Muscle of back (tissue), 11 donors: ENCODE results near the gene SLC22A16. TPM values are rescaled to one million over a fixed set of nuclear protein-coding genes. Genes with fewer than 3 reads are reported as not detected.
A peak's percentile ranks its signal among the peaks of the same experiment; 100 is the strongest.
"Not testable (repeated sequence)": the region's sequence is repeated elsewhere in the genome, so short reads cannot be mapped to it uniquely, and the experiment has no call there.

Source experiments
- DNase-seq, 3 donors: peaks; one replicate each; pipeline versions ENCODE4 v3.0.0 to v3.0.0-alpha.2; 2013
- polyA plus RNA-seq, 10 donors: library from polyadenylated mRNA; unstranded; fragments of 120-200 nt; gene quantifications; one replicate each; pipeline ENCODE4 v1.2.1, GENCODE V29; 2013; ENCODE audit not compliant: insufficient read length in 10 of 10

Gene SLC22A16
- polyA plus RNA-seq, 10 donors = 0.11 to 0.59 (median 0.43) TPM; not detected in 3

DNA sequence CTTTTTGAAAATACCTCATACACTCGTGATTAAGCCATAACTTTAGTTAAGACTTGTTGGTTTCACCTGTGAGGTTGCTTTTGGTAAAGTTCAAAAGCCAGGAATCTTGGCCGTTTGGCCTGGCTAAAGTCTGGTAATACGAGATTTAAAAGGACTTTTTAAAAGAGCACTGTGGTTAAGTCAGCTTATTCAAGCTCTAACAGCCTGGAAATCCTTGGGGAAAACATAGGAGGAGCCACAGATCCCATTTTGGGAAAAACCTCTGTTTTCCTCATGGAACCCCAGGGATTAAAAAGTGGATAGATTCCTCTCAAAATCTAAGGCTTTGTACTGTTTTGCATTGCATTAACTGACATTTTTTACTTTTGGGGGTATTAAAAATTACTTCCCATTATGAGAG, 13.7 kb upstream of the SLC22A16 start:
- no peak for DNase-seq

- DNase-seq = no peak
Measured at GRCh38 chr6:110488606-110489190, 12.3 kb upstream of the SLC22A16 start.

DNA sequence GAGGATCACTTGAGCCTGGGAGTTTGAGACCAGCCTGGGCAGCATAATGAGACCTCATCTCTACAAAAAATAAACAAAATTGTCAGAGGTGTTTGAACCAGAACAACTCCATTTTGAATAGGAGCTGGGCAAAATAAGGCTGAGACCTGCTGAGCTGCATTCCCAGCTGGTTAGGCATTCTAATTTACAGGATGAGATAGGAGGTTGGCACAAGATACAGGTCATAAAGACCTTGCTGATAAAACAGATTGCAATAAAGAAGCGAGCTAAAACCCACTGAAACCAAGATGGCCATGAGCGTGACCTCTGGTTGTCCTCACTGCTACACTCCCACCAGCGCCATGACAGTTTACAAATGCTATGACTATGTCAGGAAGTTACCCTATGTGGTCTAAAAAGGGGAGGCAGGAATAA, 11.6 kb upstream of the SLC22A16 start:
- DNase-seq = not testable (repeated sequence)

DNA sequence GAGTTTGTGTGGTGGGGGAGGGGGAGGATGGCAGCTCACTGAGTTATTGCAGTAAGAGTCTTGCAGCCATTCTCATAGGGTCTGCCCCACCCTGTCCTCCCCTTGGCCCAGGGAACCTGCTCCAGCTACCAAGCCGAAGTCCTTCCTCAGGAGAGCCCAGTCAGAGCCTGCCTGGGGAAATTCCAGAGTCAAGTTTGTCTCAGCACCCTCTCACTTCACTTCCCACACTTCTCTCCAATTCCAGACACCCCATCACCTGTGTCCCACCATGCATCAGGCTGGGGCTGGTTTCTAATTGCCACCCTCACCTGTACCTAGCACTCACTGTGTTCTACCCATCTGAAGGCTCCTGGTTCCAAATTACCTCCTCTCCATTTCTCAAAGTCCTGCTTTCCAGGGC, 10.3 kb upstream of the SLC22A16 start:
- no peak for DNase-seq

DNA sequence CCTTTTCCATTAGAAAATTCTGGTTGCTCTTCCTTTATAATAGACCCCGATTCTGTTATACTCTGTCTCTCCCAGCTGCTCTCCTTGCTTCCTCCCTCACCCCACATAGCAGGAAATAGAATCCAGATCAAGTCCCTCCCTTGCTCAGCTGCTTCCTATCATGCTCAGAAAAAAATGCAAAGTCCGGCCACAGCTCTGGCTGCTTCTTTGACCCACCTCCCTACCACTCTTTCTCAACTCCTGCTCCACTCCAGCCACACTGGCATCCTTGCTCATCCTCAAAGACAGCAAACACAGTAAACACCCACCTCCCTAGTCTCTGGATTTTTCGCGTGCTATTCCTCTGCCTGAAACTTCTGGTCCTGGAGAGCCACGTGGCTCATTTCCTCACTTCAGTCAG, 9.1 kb upstream of the SLC22A16 start:
- DNase-seq = no peak

GRCh38 chr6:110484321-110484720, 7.9 kb upstream of the SLC22A16 start:
- no peak for DNase-seq

DNA sequence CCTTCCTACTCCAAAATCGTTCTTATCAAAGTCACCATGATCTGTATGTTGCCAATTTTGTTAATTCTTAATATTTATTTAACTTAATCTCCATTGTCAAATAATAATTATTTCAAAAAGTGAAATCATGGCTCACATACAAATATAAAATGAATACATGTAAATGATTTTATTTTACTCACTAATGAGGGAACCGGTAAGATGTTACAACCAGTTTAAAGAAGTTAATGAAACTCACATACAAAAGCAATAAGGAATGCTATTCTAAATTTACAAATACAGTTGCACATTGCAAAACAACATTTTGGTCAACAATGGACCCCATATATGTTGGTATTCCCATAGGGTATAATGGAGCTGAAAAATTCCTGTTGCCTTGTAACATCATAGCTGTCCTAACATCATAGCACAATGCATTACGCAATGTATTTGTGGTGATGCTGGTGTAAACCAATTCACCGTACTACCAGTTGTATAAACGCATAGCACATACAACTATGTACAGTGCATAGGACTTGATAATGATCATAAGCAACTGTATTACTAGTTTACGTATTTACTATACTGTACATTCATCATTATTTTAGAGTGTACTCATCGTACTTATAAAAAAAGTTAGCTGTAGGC, 6.5 kb upstream of the SLC22A16 start:
- no peak for DNase-seq

DNA sequence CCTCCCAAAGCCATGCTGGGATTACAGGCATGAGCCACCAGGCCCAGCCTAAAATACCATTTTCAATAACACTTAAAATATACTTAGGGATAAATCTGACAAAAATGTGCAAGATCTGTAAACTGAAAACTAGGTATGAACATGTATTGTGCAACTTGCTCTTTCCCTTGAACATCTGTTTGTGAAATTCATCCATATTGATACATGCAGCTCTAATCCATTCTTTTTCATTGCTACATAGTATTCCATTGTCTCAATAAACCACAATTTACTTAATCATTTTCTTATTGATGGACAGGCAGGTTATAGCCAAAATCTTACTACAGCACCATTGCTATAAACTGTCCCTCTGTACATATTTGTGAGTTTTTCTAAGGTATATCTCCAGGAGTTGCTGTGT, 4.7 kb upstream of the SLC22A16 start:
- no peak for DNase-seq

- peak in 2 of 3 donors; percentile 17 to 47 for DNase-seq
Measured at GRCh38 chr6:110475066-110475653, 1.3 kb downstream of the SLC22A16 start.

- no peak for DNase-seq
Measured at GRCh38 chr6:110474500-110474899, 1.9 kb downstream of the SLC22A16 start.

- DNase-seq = no peak
Measured at GRCh38 chr6:110472739-110473138, 3.7 kb downstream of the SLC22A16 start.

DNA sequence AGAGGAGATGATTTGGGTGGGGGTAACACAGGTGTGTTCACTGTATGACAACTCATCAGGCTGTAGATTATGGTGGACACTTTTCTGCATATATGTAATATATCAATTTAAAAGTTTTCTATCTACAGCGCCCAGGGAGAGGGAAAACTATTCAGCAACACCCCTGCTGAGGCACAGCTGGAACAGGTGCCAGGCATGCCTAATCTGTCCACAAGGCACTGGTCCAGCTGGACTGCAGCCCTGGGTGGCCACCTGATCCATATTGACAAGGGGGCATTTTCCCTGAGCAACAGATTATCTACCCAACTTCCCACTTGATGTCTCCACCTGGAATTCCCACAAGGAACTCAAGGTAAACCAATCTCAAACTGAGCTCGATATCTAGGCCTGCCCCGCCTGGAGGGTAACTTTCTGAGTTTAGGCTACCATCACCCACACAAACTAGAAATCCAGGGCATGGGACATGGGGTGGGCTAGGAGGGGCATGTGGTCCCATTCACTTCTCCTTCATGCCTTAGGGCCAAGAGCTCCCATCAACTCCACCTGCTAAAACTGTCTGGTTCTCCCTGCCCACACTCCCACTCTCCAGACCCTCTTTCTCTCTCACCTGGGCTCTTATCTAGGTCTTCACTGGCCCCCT, 4.6 kb downstream of the SLC22A16 start:
- DNase-seq = no peak

DNA sequence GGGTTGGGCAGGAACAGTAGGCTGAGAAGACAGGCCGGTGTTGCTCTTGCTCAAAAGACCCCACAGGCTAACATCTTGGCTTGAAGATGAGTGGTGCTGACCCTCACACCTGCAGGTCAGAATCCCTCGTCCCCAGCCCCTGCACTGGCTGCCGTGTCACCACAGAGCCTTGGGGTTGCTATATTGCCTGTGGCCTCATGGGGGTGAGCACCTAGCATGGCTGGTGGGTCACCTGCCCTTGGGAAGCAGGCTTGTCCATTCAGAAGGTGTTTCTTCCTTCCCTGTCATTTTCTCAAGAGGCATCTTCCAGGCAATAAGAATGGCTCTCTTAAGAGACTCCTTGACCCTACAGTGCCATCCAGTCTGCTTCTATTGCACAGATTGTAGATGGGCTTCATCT, 7.7 kb downstream of the SLC22A16 start:
- no peak for DNase-seq

- DNase-seq = no peak
Measured at GRCh38 chr6:110467566-110468140, 8.8 kb downstream of the SLC22A16 start.

- no peak for DNase-seq
Measured at GRCh38 chr6:110462884-110463481, 13.4 kb downstream of the SLC22A16 start.

DNA sequence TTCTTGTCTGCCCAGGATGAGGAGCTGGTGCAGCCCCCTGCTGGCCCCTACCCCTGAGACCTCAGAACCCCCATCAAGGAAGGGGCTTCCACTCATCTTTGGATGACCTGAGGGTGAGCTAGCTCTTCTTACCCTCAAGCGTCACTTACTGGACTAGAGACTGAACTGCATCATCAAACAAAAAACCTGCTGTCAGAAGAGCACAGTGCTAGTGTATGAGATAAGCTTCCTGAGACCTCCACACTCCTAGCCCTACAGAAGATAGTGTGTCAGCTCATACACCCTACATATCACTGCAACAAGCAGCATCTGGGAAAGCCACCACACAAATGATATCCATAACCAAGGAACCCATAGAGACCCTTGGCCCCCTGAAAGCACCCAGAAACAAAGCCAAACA, 15.0 kb downstream of the SLC22A16 start:
- DNase-seq = no peak

DNA sequence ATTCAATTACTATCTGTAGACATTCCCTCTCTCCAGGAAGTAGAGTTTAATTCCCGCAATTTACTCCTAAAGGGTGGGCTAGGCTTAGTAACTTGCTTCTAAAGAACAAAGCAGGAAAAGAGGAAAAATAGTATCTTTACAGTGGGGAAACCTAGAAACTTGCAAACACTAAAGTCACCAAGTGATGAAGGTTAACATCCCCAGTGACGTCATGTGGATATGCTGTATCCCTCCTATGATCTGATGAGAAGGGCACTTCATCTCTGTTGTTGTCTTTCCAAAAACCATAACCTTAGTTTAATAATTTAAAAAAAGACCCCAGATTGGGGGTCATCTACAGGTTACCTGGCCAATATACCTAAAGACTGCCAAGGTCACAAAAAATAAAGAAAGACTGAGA, 17.3 kb downstream of the SLC22A16 start:
- no peak for DNase-seq

- DNase-seq = no peak
Measured at GRCh38 chr6:110458476-110458875, 17.9 kb downstream of the SLC22A16 start.

GRCh38 chr6:110457567-110458175, 18.7 kb downstream of the SLC22A16 start:
- DNase-seq = not testable (repeated sequence)

DNA sequence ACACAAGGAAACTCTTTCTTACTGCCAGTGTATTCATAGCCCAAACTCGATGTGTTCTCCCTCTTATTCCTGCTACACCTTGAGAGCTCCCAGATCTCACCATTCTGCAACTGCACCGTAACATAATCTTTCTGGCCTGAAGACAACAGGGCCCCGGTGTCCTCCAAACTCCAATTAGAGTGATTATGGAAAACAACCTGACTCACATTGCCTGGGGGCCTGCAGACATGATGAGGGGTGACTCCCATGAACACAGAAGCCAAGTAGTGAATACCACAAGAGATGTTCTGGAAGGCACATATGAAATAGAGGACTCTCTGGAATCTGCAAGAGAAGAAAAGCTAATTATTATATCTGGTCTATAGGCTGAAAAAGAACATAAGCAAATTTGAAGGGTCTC, 19.7 kb downstream of the SLC22A16 start:
- DNase-seq = no peak

DNA sequence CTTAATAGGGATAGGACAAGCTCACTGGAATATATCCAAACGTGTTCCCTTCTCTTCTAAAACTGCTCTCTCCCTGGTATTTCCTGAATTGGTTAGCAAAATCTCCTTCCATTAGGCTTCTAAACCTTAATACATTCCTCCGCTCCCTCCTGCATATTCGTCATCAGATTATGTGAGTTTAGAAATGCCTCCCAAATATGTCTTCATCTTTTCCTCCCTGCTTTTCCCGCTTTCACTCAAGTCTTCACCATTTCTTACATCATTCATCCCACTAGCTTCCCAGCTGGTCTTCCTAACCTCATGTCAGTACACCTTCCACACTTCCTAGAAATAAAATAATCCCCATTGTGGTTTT, 26.9 kb downstream of the SLC22A16 start:
- DNase-seq = no peak
